ENCODE results near the gene GFOD1.
"Not testable (repeated sequence)": the region's sequence is repeated elsewhere in the genome, so short reads cannot be mapped to it uniquely, and the experiment has no call there.

The GFOD1 gene

DNA sequence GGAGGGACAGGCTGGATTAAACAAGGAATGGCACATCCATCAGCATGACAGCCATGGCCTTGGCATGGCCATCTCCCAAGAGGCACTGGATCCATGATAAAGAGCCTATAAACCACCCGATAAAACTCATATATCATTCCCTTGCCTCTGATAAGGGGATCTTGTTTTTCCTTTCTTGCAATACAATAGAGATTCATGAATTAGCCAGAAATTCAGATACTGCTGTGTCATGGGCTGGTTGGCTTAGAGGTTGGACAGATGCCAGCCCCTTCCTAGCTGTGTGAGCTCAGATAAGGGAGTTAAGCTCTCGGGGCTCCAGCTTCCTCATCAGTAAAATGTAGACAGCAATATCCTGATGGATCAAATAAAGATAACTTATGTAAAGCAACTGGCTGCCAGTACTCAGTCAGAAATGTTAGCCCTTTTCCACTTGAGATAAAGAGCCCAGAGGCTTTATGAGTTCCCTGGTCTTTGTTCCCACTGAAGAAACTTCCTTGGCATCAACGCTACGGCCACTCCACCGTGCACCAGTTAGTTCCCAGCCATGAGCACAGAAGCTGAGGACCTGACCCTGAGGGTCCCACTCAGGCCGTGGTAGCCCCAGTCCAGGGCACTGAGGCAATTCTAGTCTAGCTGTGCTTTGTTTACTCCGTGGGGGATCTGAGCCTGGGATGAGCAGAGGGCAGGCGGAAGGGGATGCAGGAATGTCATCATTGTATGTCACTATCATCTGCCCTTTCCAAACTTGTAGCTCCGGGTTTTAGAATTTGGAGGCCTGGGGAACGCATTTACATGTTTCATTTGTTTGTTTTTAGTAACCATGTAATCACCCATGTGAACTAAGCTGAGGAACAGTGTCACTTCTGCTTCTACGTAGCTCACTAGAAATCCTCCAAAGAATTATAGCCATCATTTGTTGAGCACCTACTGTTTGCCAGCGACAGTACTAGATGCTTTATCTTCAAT lies 91.8 kb downstream of the GFOD1 start:
- H3K27ac ChIP-seq, result no peak overlapping the region
- no peak overlapping the region for H2AFZ ChIP-seq
- H3K79me2 ChIP-seq, result no peaks in the 10 kb centered on the region
- H3K4me2 ChIP-seq (ENCODE audit: low read length), result no peak overlapping the region
- H3K36me3 ChIP-seq (ENCODE audit: control insufficient read depth, insufficient read depth, low read length), result no peaks in the 10 kb centered on the region
- H3K9ac ChIP-seq, result no peak overlapping the region
- H3K9me3 ChIP-seq (ENCODE audit: control insufficient read depth, low read length), result no peaks in the 10 kb centered on the region
- TF ChIP-seq, protein P1, sequence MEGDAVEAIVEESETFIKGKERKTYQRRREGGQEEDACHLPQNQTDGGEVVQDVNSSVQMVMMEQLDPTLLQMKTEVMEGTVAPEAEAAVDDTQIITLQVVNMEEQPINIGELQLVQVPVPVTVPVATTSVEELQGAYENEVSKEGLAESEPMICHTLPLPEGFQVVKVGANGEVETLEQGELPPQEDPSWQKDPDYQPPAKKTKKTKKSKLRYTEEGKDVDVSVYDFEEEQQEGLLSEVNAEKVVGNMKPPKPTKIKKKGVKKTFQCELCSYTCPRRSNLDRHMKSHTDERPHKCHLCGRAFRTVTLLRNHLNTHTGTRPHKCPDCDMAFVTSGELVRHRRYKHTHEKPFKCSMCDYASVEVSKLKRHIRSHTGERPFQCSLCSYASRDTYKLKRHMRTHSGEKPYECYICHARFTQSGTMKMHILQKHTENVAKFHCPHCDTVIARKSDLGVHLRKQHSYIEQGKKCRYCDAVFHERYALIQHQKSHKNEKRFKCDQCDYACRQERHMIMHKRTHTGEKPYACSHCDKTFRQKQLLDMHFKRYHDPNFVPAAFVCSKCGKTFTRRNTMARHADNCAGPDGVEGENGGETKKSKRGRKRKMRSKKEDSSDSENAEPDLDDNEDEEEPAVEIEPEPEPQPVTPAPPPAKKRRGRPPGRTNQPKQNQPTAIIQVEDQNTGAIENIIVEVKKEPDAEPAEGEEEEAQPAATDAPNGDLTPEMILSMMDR (IDR thresholded peaks at IDR 0.05), result no peak
- no peaks in the 10 kb centered on the region for H3K27me3 ChIP-seq (ENCODE audit: control insufficient read depth, insufficient read depth, low read length)
- H3K4me1 ChIP-seq, result peaks cover 4% of the 10 kb centered on the region
- H3K4me3 ChIP-seq (ENCODE audit: low read depth, low read length), result no peak overlapping the region

DNA sequence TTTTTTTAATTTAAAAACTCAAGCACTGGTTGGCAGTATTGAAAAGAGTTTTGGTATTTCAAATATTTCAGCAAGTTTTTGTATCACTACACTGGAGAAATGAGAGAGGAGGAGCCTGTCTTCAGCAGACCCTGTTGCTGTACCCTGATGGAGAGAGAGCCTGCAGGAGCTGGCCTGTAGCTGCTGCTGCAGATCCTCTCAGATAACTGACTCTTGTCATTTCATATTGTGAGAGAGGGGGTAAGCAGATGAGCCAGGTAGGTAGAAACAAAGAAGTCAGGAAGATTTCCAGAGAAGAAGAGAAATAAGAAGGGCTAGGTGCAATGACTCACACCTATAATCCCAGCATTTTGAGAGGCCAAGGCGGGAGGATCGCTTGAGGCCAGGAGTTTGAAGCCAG lies 94.9 kb downstream of the GFOD1 start:
- no peaks in the 10 kb centered on the region for H3K27me3 ChIP-seq (ENCODE audit: control insufficient read depth, insufficient read depth, low read length)
- no peaks in the 10 kb centered on the region for H3K9me3 ChIP-seq (ENCODE audit: control insufficient read depth, low read length)
- TF ChIP-seq, protein P1 (IDR thresholded peaks at IDR 0.05), result no peak
- no peak overlapping the region for H3K27ac ChIP-seq
- no peak overlapping the region for H3K9ac ChIP-seq
- no peak overlapping the region for H3K4me3 ChIP-seq (ENCODE audit: low read depth, low read length)
- no peak overlapping the region for H3K4me2 ChIP-seq (ENCODE audit: low read length)
- H3K79me2 ChIP-seq, result peaks cover 5% of the 10 kb centered on the region
- peaks cover 4% of the 10 kb centered on the region for H3K4me1 ChIP-seq
- no peaks in the 10 kb centered on the region for H3K36me3 ChIP-seq (ENCODE audit: control insufficient read depth, insufficient read depth, low read length)
- no peak overlapping the region for H2AFZ ChIP-seq

DNA sequence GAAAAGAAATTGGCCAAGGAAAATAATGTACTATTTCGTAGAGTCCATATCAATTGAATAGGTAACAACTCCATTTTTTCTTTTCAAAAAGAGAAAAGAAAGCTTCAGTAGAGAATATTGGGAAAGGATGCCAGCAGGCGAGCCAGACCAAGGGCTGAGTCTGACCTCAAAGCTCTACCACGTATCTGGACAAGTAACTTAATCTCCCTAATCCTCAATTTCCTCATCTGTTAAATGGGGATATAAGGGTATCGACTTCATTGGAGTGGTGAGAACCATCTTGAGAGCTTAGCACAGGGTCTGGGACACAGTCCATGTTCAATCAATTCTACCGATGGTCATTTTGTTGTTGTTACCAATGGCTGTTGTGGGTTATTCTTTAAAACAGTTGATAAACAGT lies 95.9 kb downstream of the GFOD1 start:
- H3K36me3 ChIP-seq (ENCODE audit: control insufficient read depth, insufficient read depth, low read length), result no peaks in the 10 kb centered on the region
- H3K4me2 ChIP-seq (ENCODE audit: low read length), result no peak overlapping the region
- no peaks in the 10 kb centered on the region for H3K9me3 ChIP-seq (ENCODE audit: control insufficient read depth, low read length)
- no peak overlapping the region for H3K27ac ChIP-seq
- no peak overlapping the region for H3K9ac ChIP-seq
- H3K27me3 ChIP-seq (ENCODE audit: control insufficient read depth, insufficient read depth, low read length), result no peaks in the 10 kb centered on the region
- H3K4me3 ChIP-seq (ENCODE audit: low read depth, low read length), result no peak overlapping the region
- H3K4me1 ChIP-seq, result peaks cover 4% of the 10 kb centered on the region
- peaks cover 5% of the 10 kb centered on the region for H3K79me2 ChIP-seq
- TF ChIP-seq, protein P1 (IDR thresholded peaks at IDR 0.05), result no peak
- no peak overlapping the region for H2AFZ ChIP-seq

DNA sequence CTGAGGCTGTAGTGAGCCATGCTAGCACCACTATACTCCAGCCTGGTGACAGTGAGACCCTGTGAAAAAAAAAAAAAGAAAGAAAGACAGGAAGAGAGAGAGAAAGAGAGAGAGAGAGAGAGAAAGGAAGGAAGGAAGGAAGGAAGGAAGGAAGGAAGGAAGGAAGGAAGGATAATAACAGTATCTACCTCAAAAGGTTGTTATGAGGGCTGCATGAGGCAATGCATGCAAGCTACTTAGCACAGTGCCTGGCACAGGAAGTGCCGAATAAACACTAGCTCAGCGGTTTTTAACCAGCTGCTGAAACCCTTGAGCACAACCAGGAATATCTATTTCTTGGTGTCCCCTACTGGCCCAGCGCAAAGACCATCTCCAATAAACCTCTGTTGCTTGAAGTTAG lies 96.7 kb downstream of the GFOD1 start:
- no peaks in the 10 kb centered on the region for H3K27me3 ChIP-seq (ENCODE audit: control insufficient read depth, insufficient read depth, low read length)

DNA sequence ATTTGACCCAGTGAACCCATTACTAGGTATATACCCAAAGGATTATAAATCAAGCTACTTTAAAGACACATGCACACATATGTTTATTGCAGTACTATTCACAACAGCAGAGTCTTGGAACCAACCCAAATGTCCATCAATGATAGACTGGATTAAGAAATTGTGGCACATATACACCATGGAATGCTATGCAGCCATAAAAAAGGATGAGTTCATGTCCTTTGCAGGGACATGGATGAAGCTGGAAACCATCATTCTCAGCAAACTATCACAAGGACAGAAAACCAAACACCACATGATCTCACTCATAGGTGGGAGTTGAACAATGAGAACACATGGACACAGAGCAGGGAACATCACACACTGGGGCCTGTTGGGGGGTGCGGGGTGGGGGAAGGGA lies 98.2 kb downstream of the GFOD1 start:
- H3K4me3 ChIP-seq (ENCODE audit: low read depth, low read length); H2AFZ ChIP-seq: not testable (repeated sequence)

More for the DNA sequence above, 96.7 kb downstream of the GFOD1 start:
- Histone ChIP-seq H2AFZ (no peak overlapping the region), H3K4me3 (ENCODE audit: low read depth, low read length) (no peak overlapping the region), H3K9ac (no peak overlapping the region), H3K4me1 (peaks cover 4% of the 10 kb centered on the region), H3K36me3 (ENCODE audit: control insufficient read depth, insufficient read depth, low read length) (no peaks in the 10 kb centered on the region), H3K9me3 (ENCODE audit: control insufficient read depth, low read length) (no peaks in the 10 kb centered on the region), H3K79me2 (peaks cover 5% of the 10 kb centered on the region), H3K4me2 (ENCODE audit: low read length) (no peak overlapping the region), H3K27ac (no peak overlapping the region)
- TF ChIP-seq, protein P1 (IDR thresholded peaks at IDR 0.05), result no peak

DNA sequence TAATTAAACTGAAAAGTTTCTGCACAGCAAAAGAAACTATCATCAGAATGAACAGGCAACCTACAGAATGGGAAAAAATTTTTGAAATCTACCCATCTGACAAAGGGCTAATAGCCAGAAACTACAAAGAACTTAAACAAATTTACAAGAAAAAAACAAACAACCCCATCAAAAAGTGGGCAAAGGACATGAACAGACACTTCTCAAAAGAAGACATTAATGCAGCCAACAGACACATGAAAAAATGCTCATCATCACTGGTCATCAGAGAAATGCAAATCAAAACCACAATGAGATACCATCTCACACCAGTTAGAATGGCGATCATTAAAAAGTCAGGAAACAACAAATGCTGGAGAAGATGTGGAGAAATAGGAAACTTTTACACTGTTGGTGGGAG lies 98.6 kb downstream of the GFOD1 start:
- H3K27ac ChIP-seq, H3K79me2 ChIP-seq: not testable (repeated sequence)

More for the DNA sequence above, 98.2 kb downstream of the GFOD1 start:
- not testable (repeated sequence) for H3K4me2 ChIP-seq (ENCODE audit: low read length); H3K9ac ChIP-seq; H3K4me1 ChIP-seq; H3K27ac ChIP-seq; H3K9me3 ChIP-seq (ENCODE audit: control insufficient read depth, low read length); H3K27me3 ChIP-seq (ENCODE audit: control insufficient read depth, insufficient read depth, low read length); H3K79me2 ChIP-seq; H3K36me3 ChIP-seq (ENCODE audit: control insufficient read depth, insufficient read depth, low read length)

More for the DNA sequence above, 98.6 kb downstream of the GFOD1 start:
- not testable (repeated sequence) for H3K36me3 ChIP-seq (ENCODE audit: control insufficient read depth, insufficient read depth, low read length); H3K9ac ChIP-seq; H3K9me3 ChIP-seq (ENCODE audit: control insufficient read depth, low read length); H2AFZ ChIP-seq; H3K4me3 ChIP-seq (ENCODE audit: low read depth, low read length); H3K27me3 ChIP-seq (ENCODE audit: control insufficient read depth, insufficient read depth, low read length); H3K4me1 ChIP-seq; H3K4me2 ChIP-seq (ENCODE audit: low read length)
